Measurements from ENCODE around the gene TOP3B. TPM values are rescaled to one million over a fixed set of nuclear protein-coding genes. Genes with fewer than 3 reads are reported as not detected.

TOP3B gene
- polyA plus RNA-seq (2011; rRNA removed), result 8.0 and 12.8 TPM in 2 replicates
- polyA minus RNA-seq (2011; rRNA and poly(A)+ RNA removed), result 12.9 and 15.0 TPM in 2 replicates

DNA sequence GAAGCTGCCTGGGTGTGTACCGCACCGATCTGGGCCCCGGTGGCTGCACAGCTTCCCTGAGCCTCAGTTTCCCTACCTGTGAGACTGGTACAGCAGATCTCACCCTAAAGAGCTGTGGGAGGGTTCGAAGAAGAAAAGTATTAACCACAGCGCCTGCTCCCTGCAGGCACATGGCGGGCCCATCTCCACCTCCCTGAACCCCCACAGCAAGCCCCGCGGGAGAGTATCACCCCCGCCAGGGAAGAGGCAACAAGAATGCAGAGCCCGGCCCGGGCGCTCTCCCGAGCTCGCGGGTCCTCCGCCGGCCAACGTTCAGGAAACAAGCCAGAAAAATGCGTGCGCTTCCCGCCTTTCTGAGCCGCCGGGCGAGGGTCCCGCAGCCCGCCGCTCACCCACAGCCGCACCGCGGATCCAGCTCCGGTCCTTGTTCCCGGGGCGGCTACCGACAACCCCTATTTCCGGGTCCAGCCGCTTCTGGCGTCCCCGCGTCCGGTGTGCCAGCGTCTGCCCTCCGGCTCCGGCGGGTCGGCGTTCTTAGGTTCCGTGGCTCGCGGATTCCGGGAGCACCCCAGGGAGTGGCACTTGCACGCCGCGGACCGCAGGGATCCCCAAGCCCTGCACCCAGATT lies at the start of gene TOP3B:
TSS of gene TOP3B (minus strand) at position 450 of the 628 bp plus-strand sequence. CDS start 7,078 bp downstream, outside the sequence.
- peaks cover 7% of the 10 kb centered on the region for H3K36me3 ChIP-seq (ENCODE audit: control insufficient read depth, insufficient read depth, low read length)
- no peak for DNase-seq (ENCODE audit: low read depth)
- TF ChIP-seq CTCF (IDR thresholded peaks at IDR 0.05; ENCODE audit: insufficient read depth, low read depth, low read length), result no peak
- CTCF ChIA-PET, result interaction anchor here (0.9 to 3.0 kb wide), 5 partner anchors 10 to 44 kb away, joined by 3 to 22 read pairs (median 3); partner anchors contain the start of gene PPM1F
- no peaks in the 10 kb centered on the region for H3K27me3 ChIP-seq (ENCODE audit: control insufficient read depth, insufficient read depth, low read length)
- POLR2A ChIA-PET, result no interaction called here
- H3K4me3 ChIP-seq (ENCODE audit: low read depth, low read length), result peak within 1 kb of the TSS; percentile 98

DNA sequence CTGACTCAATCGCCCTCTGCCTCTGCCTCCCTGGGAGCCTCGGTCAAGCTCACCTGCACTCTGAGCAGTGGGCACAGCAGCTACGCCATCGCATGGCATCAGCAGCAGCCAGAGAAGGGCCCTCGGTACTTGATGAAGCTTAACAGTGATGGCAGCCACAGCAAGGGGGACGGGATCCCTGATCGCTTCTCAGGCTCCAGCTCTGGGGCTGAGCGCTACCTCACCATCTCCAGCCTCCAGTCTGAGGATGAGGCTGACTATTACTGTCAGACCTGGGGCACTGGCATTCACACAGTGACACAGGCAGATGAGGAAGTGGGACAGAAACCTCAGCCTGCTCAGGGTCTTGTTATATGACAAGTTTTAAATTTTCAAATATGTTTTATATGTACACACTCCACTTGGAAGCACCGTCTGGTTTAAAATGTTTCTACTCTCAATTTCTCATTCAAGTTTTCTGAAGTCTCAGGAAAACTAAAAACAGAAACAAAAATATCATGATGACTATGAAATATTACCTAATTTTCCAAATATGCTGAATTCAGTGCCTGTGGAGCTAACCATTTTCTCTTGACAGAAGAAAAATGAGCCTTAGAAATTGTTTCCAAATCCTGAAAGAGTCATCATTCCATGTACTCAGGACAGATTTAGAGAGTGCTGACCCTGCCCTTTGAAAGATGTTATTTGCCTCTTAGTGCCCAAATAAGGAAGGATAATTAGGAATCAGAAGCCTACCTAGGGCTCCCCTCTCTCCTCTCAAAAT lies 48.8 kb upstream of the TOP3B start:
- no peak for DNase-seq (ENCODE audit: low read depth)
- Histone ChIP-seq H3K36me3 (ENCODE audit: control insufficient read depth, insufficient read depth, low read length) (no peaks in the 10 kb centered on the region), H3K27me3 (ENCODE audit: control insufficient read depth, insufficient read depth, low read length) (no peaks in the 10 kb centered on the region), H3K4me3 (ENCODE audit: low read depth, low read length) (no peak overlapping the region)
- no peak for TF ChIP-seq CTCF (IDR thresholded peaks at IDR 0.05; ENCODE audit: insufficient read depth, low read depth, low read length)
- ChIA-PET CTCF (interaction anchor here (1.3 kb wide), 1 partner anchor 126 kb away, joined by 3 read pairs; no protein-coding TSS in a partner anchor), POLR2A (no interaction called here)

DNA sequence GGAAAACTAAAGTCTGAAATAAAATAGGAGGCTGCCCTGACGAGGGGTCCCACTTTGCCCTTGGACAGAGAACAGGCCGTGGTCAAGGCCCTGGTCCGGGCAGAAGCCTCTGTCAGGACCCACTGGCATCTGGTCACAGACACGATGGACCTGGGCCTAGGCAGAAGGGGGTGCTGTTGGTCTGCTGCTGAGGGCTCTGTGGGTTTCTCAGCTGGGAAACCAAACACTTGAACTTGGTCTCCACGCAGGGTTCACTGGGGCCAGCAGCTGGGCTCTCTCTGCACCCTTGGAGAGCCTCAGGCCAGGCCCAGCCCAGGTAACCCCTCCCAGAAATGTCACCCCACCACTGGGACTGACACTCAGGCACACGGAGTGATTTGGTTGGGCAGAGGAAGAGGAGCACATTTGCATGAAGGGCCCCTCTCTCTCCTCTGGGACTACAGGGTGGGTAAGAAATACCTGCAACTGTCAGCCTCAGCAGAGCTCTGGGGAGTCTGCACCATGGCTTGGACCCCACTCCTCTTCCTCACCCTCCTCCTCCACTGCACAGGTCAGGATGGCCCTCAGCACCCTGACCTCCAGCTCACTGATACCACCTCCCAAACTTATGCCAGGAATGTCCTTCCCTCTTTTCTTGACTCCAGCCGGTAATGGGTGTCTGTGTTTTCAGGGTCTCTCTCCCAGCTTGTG lies 48.1 kb upstream of the TOP3B start:
- no peaks in the 10 kb centered on the region for H3K36me3 ChIP-seq (ENCODE audit: control insufficient read depth, insufficient read depth, low read length)
- CTCF ChIA-PET, result interaction anchor here (1.3 kb wide), 1 partner anchor 127 kb away, joined by 3 read pairs; no protein-coding TSS in a partner anchor
- DNase-seq (ENCODE audit: low read depth), result no peak
- POLR2A ChIA-PET, result no interaction called here
- no peak overlapping the region for H3K4me3 ChIP-seq (ENCODE audit: low read depth, low read length)
- TF ChIP-seq CTCF (IDR thresholded peaks at IDR 0.05; ENCODE audit: insufficient read depth, low read depth, low read length), result no peak
- no peaks in the 10 kb centered on the region; the same call in 1 of the 2 replicates for H3K27me3 ChIP-seq (ENCODE audit: control insufficient read depth, insufficient read depth, low read length)

- ChIA-PET CTCF (no interaction called here), POLR2A (no interaction called here)
- Histone ChIP-seq H3K36me3 (ENCODE audit: control insufficient read depth, insufficient read depth, low read length) (no peaks in the 10 kb centered on the region), H3K27me3 (ENCODE audit: control insufficient read depth, insufficient read depth, low read length) (no peaks in the 10 kb centered on the region; the same call in 1 of the 2 replicates), H3K4me3 (ENCODE audit: low read depth, low read length) (no peak overlapping the region)
- DNase-seq (ENCODE audit: low read depth), result no peak
- TF ChIP-seq CTCF (IDR thresholded peaks at IDR 0.05; ENCODE audit: insufficient read depth, low read depth, low read length), result no peak
These were observed 45.4 kb upstream of the TOP3B start for GRCh38 chr22:22027955-22028354.

Data from BJ (cell line).